Fibroblast of gingiva (primary cell): ENCODE data around the gene PTPRN2.
"Not testable (repeated sequence)": the region's sequence is repeated elsewhere in the genome, so short reads cannot be mapped to it uniquely, and the experiment has no call there.

Experiments
- DNase-seq: peaks from one replicate; pipeline ENCODE4 v3.0.0-alpha.2; 2011; ENCODE audit warnings: low read depth

The PTPRN2 gene

DNA sequence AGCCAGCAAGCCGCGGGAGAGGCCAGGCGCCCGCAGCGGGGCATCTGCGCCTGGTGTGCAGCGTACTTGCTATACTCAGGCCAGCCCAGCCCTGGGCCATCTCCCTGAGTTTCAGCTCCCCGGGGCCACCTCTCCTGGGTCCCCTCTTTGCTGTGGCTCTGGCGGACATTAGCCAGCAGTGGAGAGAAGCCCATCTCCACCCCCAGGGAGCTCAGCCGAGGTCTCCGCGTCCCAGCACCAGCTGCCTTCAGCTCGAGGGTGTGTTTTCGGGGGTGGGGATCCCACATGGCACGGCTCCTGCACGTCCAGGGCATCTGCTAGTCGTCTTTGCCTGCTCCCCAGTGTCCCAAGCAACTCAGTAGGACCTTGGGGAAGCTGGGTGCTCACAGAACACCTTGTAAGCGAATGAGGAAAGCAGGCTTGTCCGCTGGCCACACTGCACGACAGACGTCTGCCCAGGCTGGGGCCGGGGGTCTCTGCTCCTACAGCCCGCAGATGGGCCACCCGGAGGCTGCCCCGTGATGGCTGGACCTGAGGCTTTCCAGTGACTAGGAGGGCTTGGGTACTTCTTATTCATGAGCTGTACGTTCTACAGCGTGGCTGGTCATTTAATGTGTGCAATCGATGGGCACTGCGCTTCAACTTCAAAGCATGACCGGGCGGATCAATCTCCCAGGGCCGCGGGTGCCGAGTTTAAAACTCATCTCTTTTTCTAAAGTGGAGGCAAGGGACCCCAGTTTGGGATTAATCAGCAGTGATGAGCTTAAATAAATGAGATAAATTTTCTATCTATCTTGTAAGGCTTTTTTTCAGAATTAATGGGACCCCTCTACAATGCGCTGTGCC is 795.2 kb downstream of the PTPRN2 start:
- no peak for DNase-seq

DNA sequence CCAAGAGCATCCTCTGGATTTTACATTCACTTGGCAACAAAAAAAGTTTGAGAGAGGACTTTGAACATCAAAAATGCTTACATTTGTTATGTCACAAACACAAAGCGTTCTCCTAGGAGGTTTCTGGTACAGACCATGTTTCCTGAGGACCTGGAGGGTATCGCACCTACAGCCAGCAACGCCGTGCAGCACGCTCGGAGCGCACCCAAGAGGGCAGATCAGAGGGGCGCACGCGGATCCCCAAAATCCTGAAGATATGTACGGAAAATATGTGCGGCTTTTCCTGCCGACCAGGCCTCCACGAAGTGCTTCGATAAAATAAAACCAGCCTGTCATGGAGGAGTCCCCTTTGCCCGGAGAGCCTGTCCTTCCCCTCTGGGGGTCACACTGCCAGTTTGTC is 796.0 kb downstream of the PTPRN2 start:
- no peak for DNase-seq

GRCh38 chr7:157791261-157791660 is 796.4 kb downstream of the PTPRN2 start:
- no peak for DNase-seq

- no peak for DNase-seq
Measured at GRCh38 chr7:157789942-157790341, 797.7 kb downstream of the PTPRN2 start.

- no peak for DNase-seq
Measured at GRCh38 chr7:157789094-157789493, 798.5 kb downstream of the PTPRN2 start.

- DNase-seq = no peak
Measured at GRCh38 chr7:157788573-157788972, 799.0 kb downstream of the PTPRN2 start.

- DNase-seq = no peak
Measured at GRCh38 chr7:157787275-157787701, 800.3 kb downstream of the PTPRN2 start.

- DNase-seq = no peak
Measured at GRCh38 chr7:157786375-157787274, 801.0 kb downstream of the PTPRN2 start.

- no peak for DNase-seq
Measured at GRCh38 chr7:157785486-157786186, 802.0 kb downstream of the PTPRN2 start.

DNA sequence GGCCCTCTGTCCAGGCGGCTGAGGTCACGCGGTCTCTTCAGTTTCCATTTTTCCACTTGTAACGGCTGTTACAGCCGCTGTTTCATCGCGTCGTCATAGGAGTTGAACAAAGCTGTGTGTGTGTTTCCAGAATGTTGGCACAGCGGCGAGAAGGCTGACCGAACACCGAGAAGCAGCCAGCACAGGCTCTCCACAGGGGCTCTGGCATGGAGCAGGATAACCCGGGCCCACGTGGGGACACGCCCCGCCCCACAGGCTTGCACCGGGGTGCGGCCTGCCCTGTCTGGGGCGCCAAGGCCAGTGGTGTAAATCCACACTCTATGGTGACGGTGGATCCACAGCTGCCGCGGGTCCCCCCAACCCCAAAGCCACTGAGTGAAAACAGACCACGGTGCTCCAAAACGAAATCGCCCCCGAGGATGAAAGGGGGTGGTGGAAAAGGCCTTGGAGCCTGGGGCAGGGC is 802.6 kb downstream of the PTPRN2 start:
- DNase-seq = no peak

GRCh38 chr7:157784041-157784835 is 803.4 kb downstream of the PTPRN2 start:
- DNase-seq = no peak

DNA sequence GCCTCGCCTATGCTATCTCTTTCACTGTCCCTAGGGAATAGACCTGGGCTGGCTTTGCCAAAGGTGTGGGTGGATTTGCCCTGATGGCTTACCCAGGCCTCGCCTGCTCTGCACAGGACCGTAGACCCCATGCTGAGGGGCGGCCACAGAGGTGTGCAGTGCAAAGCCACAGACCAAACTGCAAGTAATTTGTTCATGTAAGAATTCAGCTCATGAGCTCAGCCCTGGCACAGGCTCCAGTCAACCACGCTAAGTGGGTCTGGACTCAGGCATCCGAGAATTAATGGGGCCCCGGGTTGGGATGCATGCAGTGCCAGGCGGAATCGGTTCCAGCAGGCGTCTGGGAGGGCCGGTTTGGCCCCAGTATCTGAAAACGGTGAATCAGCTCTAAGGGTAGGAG is 805.6 kb downstream of the PTPRN2 start:
- no peak for DNase-seq

GRCh38 chr7:157780721-157781120 is 806.9 kb downstream of the PTPRN2 start:
- no peak for DNase-seq

DNA sequence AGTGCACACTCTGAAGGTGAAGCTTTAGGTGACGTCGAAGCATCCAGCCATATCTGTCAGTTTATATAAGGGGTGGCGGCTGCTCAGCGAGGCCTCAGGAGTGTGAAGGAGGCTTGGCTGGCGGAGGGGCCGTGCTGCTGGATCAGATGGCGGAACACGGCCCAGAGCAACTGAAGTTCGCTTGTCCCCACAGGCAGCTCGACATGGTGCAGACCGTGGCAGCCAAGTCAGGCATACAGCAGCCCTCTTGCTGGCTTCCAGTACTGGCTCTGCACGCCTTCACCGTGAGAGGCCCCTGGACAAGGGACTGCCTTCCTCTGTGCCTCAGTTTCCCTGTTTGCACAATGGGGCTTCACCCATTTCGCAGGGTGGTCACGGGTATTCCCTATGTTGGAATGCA is 807.3 kb downstream of the PTPRN2 start:
- DNase-seq = no peak

GRCh38 chr7:157779206-157779605 is 808.4 kb downstream of the PTPRN2 start:
- DNase-seq = no peak

- DNase-seq = not testable (repeated sequence)
Measured at GRCh38 chr7:157777194-157777762, 810.3 kb downstream of the PTPRN2 start.

DNA sequence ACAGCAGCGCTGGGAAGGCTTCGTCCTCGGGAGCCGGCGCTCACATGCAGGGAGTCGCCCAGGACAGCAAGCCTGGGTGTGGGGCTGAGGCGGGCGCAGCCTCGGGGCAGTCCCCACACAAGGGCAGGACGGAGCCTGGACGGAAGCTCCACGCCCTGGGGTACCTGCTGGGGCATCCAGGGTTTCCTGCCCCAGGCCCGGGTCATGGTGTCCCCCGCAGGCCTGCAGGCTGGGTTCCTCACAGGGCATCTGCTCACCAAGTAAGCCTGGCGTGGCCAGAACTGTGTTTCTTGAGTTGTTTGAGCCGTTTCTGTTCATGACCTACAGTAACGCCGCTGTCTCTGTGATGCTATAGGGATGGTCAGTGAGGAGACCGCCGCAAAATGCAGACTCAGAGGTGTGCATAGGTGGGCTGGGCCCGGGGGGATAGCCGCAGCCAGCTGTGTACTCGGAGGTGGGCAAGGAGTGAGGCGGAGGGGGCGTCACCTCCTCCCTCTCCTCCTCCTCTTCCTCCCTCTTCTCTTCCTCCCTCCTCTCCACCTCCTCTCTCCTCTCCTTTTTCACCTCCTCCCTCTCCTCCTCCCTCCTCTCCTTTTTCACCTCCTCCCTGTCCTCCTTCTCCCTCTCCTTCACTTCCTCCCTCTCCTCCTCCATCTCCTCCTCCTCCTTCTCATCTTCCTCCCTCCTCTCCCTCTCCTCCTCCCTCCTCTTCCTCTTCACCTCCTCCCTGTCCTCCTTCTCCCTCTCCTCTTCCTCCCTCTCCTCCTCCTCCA is 811.9 kb downstream of the PTPRN2 start:
- DNase-seq = no peak

DNA sequence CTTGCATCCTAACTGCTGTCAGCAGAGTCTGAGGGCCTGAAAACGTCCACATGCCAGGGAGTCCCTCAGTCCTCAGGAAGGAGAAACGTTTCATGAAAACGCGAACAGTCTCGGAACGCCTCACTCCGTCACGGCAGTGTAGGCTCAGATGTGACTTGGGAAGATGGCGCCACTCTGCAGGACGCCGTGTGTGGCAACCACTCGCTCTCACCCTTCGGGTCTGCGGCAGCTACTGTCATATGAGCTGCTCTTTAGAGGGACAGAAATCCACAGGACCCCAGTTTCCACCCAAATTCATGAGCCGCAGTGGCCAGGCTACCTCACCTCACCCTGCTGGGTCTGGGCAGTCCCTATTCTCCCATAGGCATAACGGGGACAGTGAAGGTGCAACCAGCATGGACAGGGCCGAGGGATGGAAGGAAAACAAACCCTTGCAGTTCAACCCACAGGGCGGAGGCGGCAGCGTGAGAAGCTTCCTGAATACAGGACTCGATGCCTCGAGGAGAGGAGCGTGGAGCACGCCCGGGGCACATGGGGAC is 812.5 kb downstream of the PTPRN2 start:
- DNase-seq = no peak

DNA sequence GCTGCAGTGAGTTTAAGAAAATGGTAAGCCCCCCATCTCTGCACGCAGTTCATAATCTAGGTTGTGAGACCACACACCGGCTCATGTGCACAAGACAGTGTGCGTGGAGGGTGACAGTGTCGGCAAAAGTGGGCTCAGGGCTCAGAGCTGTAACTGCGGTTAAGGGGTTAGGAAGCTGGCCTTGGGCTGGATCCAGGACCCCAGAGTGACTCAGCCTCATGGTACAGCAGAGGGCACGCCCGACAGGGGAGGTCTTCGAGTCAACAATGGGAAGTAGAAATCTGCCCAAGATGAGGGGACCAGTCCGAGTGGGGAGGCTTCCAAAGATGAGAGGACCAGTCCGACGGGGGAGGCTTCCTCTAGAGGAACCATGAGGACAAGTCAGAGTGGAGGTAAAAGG is 813.1 kb downstream of the PTPRN2 start:
- DNase-seq = no peak

DNA sequence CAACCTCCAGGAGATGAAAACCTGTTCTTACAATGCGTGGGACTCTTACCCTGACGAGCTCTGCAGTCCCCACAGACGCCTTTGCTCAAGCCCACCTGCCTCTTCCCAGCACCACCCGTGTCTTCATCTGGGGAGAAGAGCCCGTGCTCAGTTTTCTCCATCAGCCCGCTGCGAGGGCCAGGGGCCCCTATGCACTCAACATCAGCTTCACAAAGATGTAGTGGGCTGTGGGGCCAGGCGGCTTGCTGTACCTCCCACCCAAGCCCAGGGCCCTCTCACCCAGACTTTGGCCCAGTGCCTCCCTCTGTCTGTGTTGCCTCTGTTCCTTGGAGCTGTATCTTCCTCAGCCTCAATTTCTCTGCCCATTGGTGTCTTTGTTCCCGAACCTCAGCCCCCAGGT is 814.3 kb downstream of the PTPRN2 start:
- no peak for DNase-seq
